Endothelial cell of umbilical vein (primary cell): Measurements from ENCODE around the gene CDK18. TPM values are rescaled to one million over a fixed set of nuclear protein-coding genes. Genes with fewer than 3 reads are reported as not detected.

ENCODE experiments used
- BruUV-seq: library from RNA; stranded (reverse); fragments of 400-500 nt; replicated peaks from 2 replicates; lab custom pipeline; 2021; lab: Mats Ljungman, UMichigan
- CTCF ChIA-PET: fragments of 300-600, 350-600 bp; sonication (Branson Sonifier 250); formaldehyde crosslinking; loops from one replicate; lab custom pipeline; 2021; ENCODE audit warnings: antibody characterized with exemption, inconsistent platforms; lab: Charles Lee
- POLR2A ChIA-PET: fragments of 300-600, 350-600 bp; sonication (Branson Sonifier 250); formaldehyde crosslinking; loops from one replicate; lab custom pipeline; 2021; ENCODE audit warnings: antibody characterized with exemption, inconsistent platforms; lab: Charles Lee
- DNase-seq: peaks from one replicate; pipeline ENCODE4 v3.0.0-alpha.2; 2011; ENCODE audit warnings: low read depth, low spot score
- FAIRE-seq: peaks from 2 replicates; lab custom pipeline; 2011; peaks lifted over from hg19 to GRCh38; lab: Jason Lieb, UNC
- H2AFZ ChIP-seq: 2 replicates; pipeline ENCODE4 v1.6.0; 2012; ENCODE audit warnings: low read depth, low read length, control low read depth, inconsistent platforms
- H3K27ac ChIP-seq: 2 replicates; pipeline ENCODE4 v1.5.1; 2011; ENCODE audit warnings: low read depth, mild to moderate bottlenecking, control low read depth, low read length, moderate library complexity; ENCODE audit not compliant: insufficient read depth
- H3K27me3 ChIP-seq, 2 experiments: 2 replicates each; pipeline versions ENCODE4 v1.6.0 to v1.6.1; 2011; ENCODE audit warnings: low read length in 2 of 2, mixed read lengths in 1 of 2; ENCODE audit not compliant: control insufficient read depth in 2 of 2, insufficient read depth in 2 of 2
- H3K36me3 ChIP-seq, 2 experiments: 2 replicates in 1 of 2; 3 replicates in 1 of 2; pipeline ENCODE4 v1.5.1; 2011; ENCODE audit warnings: low read length in 2 of 2, mild to moderate bottlenecking in 1 of 2, moderate library complexity in 1 of 2; ENCODE audit not compliant: control insufficient read depth in 2 of 2, insufficient read depth in 2 of 2; ENCODE audit errors: extremely low read depth in 1 of 2
- H3K4me1 ChIP-seq: 3 replicates; pipeline ENCODE4 v1.5.1; 2011; ENCODE audit warnings: mild to moderate bottlenecking, low read length; ENCODE audit not compliant: control insufficient read depth, insufficient read depth; ENCODE audit errors: extremely low read depth
- H3K4me2 ChIP-seq: 2 replicates; pipeline ENCODE4 v1.6.1; 2011; ENCODE audit warnings: low read length, control low read depth, mixed read lengths; ENCODE audit not compliant: insufficient read depth
- H3K4me3 ChIP-seq, 3 experiments: fragments of 200-600 bp in 1 of 3; sonication (generic), shearing (Covaris generic) in 1 of 3; replicated peaks in 1 of 3; 2 replicates each; pipeline ENCODE4 v1.5.1; 2011 to 2016; ENCODE audit warnings: control low read depth in 3 of 3, low read length in 3 of 3, mild to moderate bottlenecking in 2 of 3, inconsistent platforms in 1 of 3, low read depth in 1 of 3, moderate library complexity in 1 of 3; ENCODE audit not compliant: insufficient read depth in 1 of 3
- H3K79me2 ChIP-seq: 2 replicates; pipeline ENCODE4 v1.6.0; 2012; ENCODE audit warnings: low read length, inconsistent platforms; ENCODE audit not compliant: control insufficient read depth, insufficient read depth
- H3K9ac ChIP-seq: replicated peaks from 2 replicates; pipeline ENCODE3; 2011; ENCODE audit warnings: low read length, control low read depth; ENCODE audit not compliant: insufficient read depth; ENCODE audit errors: extremely low read depth
- H3K9me1 ChIP-seq: replicated peaks from 3 replicates; pipeline ENCODE4 v1.6.0; 2011; ENCODE audit warnings: mild to moderate bottlenecking, low read length; ENCODE audit not compliant: control insufficient read depth, insufficient read depth; ENCODE audit errors: extremely low read depth
- H3K9me3 ChIP-seq: replicated peaks from 2 replicates; pipeline ENCODE4 v1.5.1; 2012; ENCODE audit warnings: low read length, inconsistent platforms; ENCODE audit not compliant: control insufficient read depth, insufficient read depth
- H4K20me1 ChIP-seq: replicated peaks from 2 replicates; pipeline ENCODE3; 2011; ENCODE audit warnings: mild to moderate bottlenecking, low read length; ENCODE audit not compliant: control insufficient read depth, insufficient read depth; ENCODE audit errors: extremely low read depth
- CTCF ChIP-seq, 2 donors: IDR thresholded peaks; 1 replicate in 1 of 2; 2 replicates in 1 of 2; pipeline ENCODE4 v1.5.1; 2011; ENCODE audit warnings: low read length in 2 of 2, mild to moderate bottlenecking in 2 of 2, moderate library complexity in 2 of 2, control low read depth in 1 of 2, inconsistent platforms in 1 of 2, low read depth in 1 of 2; ENCODE audit not compliant: insufficient read depth in 1 of 2; ENCODE audit errors: extremely low read depth in 1 of 2
- EZH2 ChIP-seq: IDR thresholded peaks from 2 replicates; pipeline ENCODE4 v1.6.1; 2012; ENCODE audit warnings: borderline replicate concordance, low read depth, mild to moderate bottlenecking, moderate library complexity, low read length, inconsistent platforms; ENCODE audit not compliant: severe bottlenecking
- FOS ChIP-seq: IDR thresholded peaks from 2 replicates; pipeline ENCODE4 v1.6.1; 2011; ENCODE audit warnings: mild to moderate bottlenecking, low read length, moderate library complexity, borderline replicate concordance; ENCODE audit not compliant: insufficient read depth
- GATA2 ChIP-seq: IDR thresholded peaks from 2 replicates; pipeline ENCODE4 v1.7.0; 2011; ENCODE audit warnings: low read depth, mild to moderate bottlenecking, moderate library complexity, mixed read lengths, low read length; ENCODE audit not compliant: insufficient read length, insufficient read depth
- JUN ChIP-seq: IDR thresholded peaks from 2 replicates; pipeline ENCODE4 v1.6.1; 2011; ENCODE audit warnings: borderline replicate concordance, low read depth; ENCODE audit not compliant: insufficient read length, insufficient read depth
- MYC ChIP-seq: IDR thresholded peaks from one replicate; pipeline ENCODE4 v1.6.1; 2011; ENCODE audit warnings: mild to moderate bottlenecking, low read depth, low read length
- POLR2A ChIP-seq: IDR thresholded peaks from 2 replicates; pipeline ENCODE4 v1.6.1; 2012; ENCODE audit warnings: low read depth, mild to moderate bottlenecking, control low read depth, low read length
- POLR2AphosphoS5 ChIP-seq: IDR thresholded peaks from 2 replicates; pipeline ENCODE4 v1.6.1; 2012; ENCODE audit warnings: low read depth, mild to moderate bottlenecking, control low read depth, low read length, moderate library complexity; ENCODE audit not compliant: insufficient read depth
- dilution Hi-C: fragments of 300-500 bp; cut with MboI; formaldehyde crosslinking; loops from one replicate; pipeline ENCODE4 v1.15.0; 2019; ENCODE audit warnings: low sequenced_read_pairs; ENCODE audit not compliant: extremely low pct_ligation_motif_present
- intact Hi-C: fragments of 100-400 bp; cut with micrococcal nuclease; formaldehyde crosslinking; loops from one replicate; pipeline ENCODE4 v1.10.0; 2022
- polyA plus RNA-seq, 4 experiments: library from polyadenylated mRNA; depleted of rRNA in 3 of 4; stranded (reverse) in 3 of 4; unstranded in 1 of 4; fragments of >200 nt; gene quantifications; 2 replicates each; pipeline versions ENCODE4 v1.2.1 to v1.2.3, GENCODE V29; 2011 to 2012; ENCODE audit warnings: missing spikeins in 1 of 4
- total RNA-seq: library from RNA; stranded (reverse); gene quantifications from 2 replicates; pipeline ENCODE4 v1.2.3, GENCODE V29; 2021
- TF ChIP-seq, protein P1 (sequence below): IDR thresholded peaks from 2 replicates; pipeline ENCODE4 v1.6.1; 2011; ENCODE audit not compliant: insufficient read depth, insufficient read length

The CDK18 gene
- total and polyA plus RNA-seq, 2 donors (not counting 3 experiments of a cell fraction or from before 2014, with no cell fraction given) = 0.17 to 1.2 TPM

DNA sequence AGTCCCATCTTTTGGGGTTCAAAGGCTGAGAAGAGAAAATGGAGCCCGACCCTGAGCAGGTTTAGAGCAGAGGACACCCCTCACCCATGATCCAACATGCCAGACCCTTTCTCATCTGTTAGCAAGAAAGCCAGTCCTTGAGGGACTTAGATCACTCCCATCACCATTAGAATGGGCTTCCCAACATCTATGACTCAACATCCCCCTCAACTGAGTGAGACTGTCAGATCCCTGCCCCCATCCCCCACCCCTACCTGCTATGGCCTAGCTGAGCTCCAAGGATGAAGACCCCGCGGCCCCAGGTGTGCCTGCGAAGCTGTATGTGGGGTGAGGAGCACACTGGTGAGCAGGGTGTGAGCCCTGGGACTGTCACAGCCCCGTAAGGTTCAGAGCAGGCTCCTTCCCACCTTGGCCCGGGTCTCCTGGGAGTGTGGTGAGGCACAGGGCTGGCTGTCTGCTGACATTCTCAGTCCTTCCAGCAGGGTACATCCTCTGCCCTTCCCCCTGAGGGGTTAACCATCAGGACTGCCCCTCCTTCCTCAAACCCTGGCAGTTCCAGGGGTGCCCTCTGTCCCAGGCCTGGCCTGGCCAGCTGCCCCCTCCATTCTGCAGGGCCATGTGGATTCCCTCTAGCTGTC is 27.2 kb upstream of the CDK18 start:
- FAIRE-seq (no peak), DNase-seq (no peak)
- Histone ChIP-seq H2AFZ (no peak overlapping the region), H3K4me3 (no peak overlapping the region), H3K9me1 (no peaks in the 10 kb centered on the region), H3K4me2 (no peak overlapping the region), H3K27me3 (peaks cover 3 to 5% of the 10 kb centered on the region in 2 experiments), H3K79me2 (no peaks in the 10 kb centered on the region), H3K27ac (no peak overlapping the region), H3K9ac (no peak overlapping the region), H4K20me1 (no peaks in the 10 kb centered on the region), H3K36me3 (no peaks in the 10 kb centered on the region), H3K9me3 (no peaks in the 10 kb centered on the region), H3K4me1 (no peaks in the 10 kb centered on the region)
- ChIA-PET POLR2A (no interaction called here), CTCF (interaction anchor here (1.1 to 3.1 kb wide), 4 partner anchors 10 to 141 kb away, joined by 3 to 15 read pairs (median 8); no protein-coding TSS in a partner anchor)
- BruUV-seq = no TSS peak
- dilution Hi-C loops (no loop called here), intact Hi-C loops (no loop called here)
- no peak for TF ChIP-seq POLR2A
- no peak for TF ChIP-seq FOS
- no peak for TF ChIP-seq JUN
- TF ChIP-seq, protein P1, sequence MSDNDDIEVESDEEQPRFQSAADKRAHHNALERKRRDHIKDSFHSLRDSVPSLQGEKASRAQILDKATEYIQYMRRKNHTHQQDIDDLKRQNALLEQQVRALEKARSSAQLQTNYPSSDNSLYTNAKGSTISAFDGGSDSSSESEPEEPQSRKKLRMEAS = no peak
- TF ChIP-seq EZH2 = no peak
- TF ChIP-seq MYC = no peak
- TF ChIP-seq POLR2AphosphoS5 = no peak
- no peak for TF ChIP-seq CTCF (IDR thresholded peaks at IDR 0.05; ENCODE audit: extremely low read depth in 1 of 2, insufficient read depth in 1 of 2, low read depth in 1 of 2, low read length in 2 of 2)
- TF ChIP-seq GATA2 = no peak
